Fibroblast of the aortic adventitia (primary cell): Measurements from ENCODE around the gene INSYN2B. TPM values are rescaled to one million over a fixed set of nuclear protein-coding genes. Genes with fewer than 3 reads are reported as not detected.
A peak's percentile ranks its signal among the peaks of the same experiment; 100 is the strongest.

ENCODE experiments used
- DNase-seq: peaks from one replicate; pipeline ENCODE4 v3.0.0-alpha.2; 2010; ENCODE audit warnings: low read depth
- H3K4me3 ChIP-seq: 2 replicates; pipeline ENCODE4 v1.5.1; 2011; ENCODE audit warnings: low read depth, mild to moderate bottlenecking, control low read depth, low read length, moderate library complexity
- total RNA-seq: library from RNA; depleted of rRNA; stranded (reverse); fragments of >200 nt; gene quantifications from 2 replicates; pipeline ENCODE4 v1.2.3, GENCODE V29; 2012; ENCODE audit warnings: low replicate concordance
- TF ChIP-seq, protein P1 (sequence below): IDR thresholded peaks from 2 replicates; pipeline ENCODE4 v1.5.1; 2011; ENCODE audit warnings: mild to moderate bottlenecking, low read length, control low read depth, inconsistent platforms; ENCODE audit not compliant: insufficient read depth

Gene INSYN2B
- total RNA-seq, 1 donor = 19.7 TPM

DNA sequence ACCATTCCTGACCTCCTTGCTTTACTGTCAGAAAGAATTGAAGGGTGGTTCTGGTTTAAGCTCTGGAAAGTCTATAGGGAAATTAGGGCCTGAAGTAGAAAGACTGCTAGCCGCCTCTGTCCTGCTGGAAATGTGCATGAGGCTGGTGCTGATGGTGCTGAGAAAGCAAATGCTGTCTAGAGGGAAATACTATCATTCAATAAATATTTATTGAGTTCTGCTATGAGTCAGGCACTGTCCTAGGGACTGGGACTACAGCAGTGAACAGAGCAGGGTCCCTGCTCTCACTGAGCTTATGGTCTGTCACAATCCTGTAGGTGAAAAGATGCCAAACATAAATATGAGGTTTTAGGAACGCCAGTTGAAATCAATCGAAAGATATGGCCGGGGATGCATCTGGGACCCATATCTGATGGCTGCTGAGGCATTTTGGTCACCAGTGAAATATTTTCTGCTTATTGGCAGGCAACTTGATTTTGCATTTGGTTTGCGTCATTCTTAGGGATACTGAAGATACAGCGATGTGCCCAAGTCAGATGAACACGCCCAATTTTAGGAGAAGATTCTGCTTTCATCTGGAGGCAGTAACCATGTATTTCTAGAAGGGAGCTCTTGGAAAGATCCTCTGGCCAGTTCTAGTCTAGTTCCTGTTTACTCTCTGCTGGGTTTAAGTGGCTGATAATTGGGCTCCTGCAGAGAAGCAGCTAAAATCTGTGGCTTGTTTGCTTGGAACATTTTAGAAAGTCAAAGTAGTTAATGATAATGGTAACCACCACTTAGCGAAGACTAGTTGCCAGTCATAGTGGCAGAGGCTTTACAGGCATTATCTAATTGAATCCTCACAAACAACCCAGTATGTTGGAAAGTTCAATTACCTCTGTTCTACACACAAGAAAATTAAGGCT, 73.3 kb downstream of the INSYN2B start:
- H3K4me3 ChIP-seq = no peak overlapping the region
- TF ChIP-seq, protein P1, sequence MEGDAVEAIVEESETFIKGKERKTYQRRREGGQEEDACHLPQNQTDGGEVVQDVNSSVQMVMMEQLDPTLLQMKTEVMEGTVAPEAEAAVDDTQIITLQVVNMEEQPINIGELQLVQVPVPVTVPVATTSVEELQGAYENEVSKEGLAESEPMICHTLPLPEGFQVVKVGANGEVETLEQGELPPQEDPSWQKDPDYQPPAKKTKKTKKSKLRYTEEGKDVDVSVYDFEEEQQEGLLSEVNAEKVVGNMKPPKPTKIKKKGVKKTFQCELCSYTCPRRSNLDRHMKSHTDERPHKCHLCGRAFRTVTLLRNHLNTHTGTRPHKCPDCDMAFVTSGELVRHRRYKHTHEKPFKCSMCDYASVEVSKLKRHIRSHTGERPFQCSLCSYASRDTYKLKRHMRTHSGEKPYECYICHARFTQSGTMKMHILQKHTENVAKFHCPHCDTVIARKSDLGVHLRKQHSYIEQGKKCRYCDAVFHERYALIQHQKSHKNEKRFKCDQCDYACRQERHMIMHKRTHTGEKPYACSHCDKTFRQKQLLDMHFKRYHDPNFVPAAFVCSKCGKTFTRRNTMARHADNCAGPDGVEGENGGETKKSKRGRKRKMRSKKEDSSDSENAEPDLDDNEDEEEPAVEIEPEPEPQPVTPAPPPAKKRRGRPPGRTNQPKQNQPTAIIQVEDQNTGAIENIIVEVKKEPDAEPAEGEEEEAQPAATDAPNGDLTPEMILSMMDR = no peak
- DNase-seq = peak; percentile 29

DNA sequence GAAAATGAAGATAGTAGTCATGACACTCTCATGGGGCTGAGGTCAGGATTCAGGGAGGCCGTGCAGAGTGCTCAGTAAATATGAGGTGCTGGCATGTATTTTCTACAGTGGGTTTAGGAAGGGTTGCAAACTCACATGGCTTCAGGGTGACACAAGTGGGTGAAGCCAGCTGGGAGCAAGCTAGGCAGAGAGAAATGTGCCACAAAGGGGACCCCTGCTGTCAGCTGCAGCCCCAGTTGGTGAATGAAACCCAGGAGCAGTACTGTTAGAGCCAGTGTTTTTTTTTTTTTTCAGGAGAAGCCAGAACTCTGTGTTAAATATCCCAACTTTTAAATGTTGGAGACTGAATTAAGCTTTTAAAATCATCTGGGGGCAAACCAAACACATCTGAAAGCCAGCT, 75.3 kb downstream of the INSYN2B start:
- H3K4me3 ChIP-seq = no peak overlapping the region
- TF ChIP-seq, protein P1 = no peak
- no peak for DNase-seq

DNA sequence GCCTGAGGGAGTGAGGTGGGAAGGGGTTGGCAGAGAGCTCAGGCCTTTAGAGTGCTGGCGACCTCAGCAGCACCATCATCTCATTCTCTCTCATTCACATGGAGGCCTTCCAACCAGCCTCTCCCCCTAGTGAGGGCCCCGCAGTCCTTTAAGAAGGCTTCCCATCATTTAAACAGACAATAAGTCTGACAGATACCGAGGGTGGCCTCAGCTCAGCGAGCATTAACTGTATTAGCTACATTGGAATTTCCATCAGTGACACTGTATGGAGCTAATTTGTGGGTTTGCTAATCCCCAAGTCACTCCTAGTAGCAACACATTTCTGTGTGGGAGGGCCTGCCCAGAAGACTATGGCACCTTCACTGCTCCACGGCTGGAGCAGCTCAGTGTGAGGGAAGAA, 75.8 kb downstream of the INSYN2B start:
- no peak overlapping the region for H3K4me3 ChIP-seq
- DNase-seq = no peak
- TF ChIP-seq, protein P1 = no peak

DNA sequence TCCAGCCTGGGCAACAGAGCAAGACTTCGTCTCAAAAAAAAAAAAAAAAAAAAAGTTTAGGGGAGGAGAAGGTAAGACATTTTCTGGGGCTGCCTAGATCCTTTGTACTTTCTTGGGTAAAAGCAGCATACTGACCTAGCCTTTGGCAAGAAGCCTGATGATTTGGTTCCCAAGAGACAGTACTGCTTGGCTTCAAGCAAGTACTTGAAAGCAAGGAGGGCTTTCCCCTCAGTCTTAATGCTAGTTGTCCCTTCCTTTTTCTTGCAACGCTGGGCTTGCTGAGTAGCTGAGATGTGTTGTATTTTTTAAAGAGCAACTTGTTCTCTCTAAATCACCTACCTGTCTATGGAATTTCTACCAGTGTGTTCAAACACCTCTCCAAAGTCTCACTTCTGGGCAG, 76.2 kb downstream of the INSYN2B start:
- DNase-seq = peak; percentile 88

DNA sequence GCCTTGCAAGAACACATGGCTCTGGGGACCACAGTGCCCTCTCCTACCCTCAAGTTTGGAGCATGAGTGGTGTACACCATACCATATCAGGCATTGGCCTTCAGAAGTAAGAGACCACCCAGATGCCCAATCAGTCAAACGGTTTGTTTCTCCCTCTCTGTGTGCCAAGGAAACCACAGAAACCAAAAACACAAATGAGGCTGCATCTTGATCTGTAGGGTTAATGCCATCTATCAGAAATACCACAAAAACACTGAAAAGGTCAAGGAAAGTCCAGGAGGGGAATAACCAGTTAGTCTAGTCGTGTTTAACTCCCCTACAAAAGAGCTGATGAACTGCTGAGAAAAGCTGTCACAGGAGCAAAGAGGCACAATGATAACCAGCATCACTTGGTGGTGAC, 78.4 kb downstream of the INSYN2B start:
- no peak for DNase-seq
- H3K4me3 ChIP-seq = no peak overlapping the region
- TF ChIP-seq, protein P1 = no peak

More for the DNA sequence above, 76.2 kb downstream of the INSYN2B start:
- no peak overlapping the region for H3K4me3 ChIP-seq
- TF ChIP-seq, protein P1 = no peak

DNA sequence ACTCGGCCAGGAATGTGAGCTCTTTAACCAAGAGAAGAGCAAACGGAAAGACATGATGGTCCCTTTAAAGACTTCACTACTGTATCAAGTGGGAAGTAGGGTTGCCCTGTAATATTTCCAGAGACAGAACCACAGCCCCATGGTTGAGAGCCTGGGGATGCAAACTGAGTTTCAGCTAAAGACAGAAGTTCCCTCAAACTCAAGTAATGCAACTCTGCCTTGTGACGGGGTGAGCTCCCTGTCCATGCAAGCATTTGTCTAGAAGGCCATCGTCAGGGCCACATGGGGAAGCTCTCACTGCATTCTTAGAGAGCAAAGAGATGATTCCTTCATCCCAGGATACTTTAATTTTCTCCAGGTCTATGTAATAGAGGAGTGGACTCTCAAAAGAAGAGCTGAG, 82.8 kb downstream of the INSYN2B start:
- no peak overlapping the region for H3K4me3 ChIP-seq
- TF ChIP-seq, protein P1 = no peak
- no peak for DNase-seq
